Liver (tissue), 9 donors: ENCODE results near the gene PLD3. TPM values are rescaled to one million over a fixed set of nuclear protein-coding genes. Genes with fewer than 3 reads are reported as not detected.

Experiments used
- DNase-seq: peaks from one replicate; pipeline ENCODE4 v3.0.0-alpha.2; 2017; ENCODE audit warnings: low spot score
- H3K27ac ChIP-seq, 2 donors: one replicate each; pipeline ENCODE4 v1.7.0; 2013; ENCODE audit warnings: inconsistent platforms in 2 of 2, low read length in 2 of 2, control low read depth in 1 of 2, low read depth in 1 of 2, mild to moderate bottlenecking in 1 of 2
- H3K27me3 ChIP-seq, 4 donors: one replicate each; pipeline versions ENCODE4 v1.6.1 to v1.7.0; 2013; ENCODE audit warnings: low read length in 3 of 4, inconsistent platforms in 1 of 4, mild to moderate bottlenecking in 1 of 4, moderate library complexity in 1 of 4; ENCODE audit not compliant: control insufficient read depth in 4 of 4, insufficient read depth in 4 of 4
- H3K36me3 ChIP-seq, 4 donors: one replicate each; pipeline versions ENCODE4 v1.6.1 to v1.7.0; 2013; ENCODE audit warnings: low read length in 3 of 4, mild to moderate bottlenecking in 3 of 4, low read depth in 1 of 4, moderate library complexity in 1 of 4; ENCODE audit not compliant: control insufficient read depth in 4 of 4, insufficient read depth in 3 of 4
- H3K4me1 ChIP-seq, 4 donors: one replicate each; pipeline versions ENCODE4 v1.6.1 to v1.7.0; 2013; ENCODE audit warnings: low read length in 3 of 4, mild to moderate bottlenecking in 3 of 4, moderate library complexity in 1 of 4; ENCODE audit not compliant: control insufficient read depth in 4 of 4, insufficient read depth in 4 of 4
- H3K4me3 ChIP-seq, 3 donors: one replicate each; pipeline versions ENCODE4 v1.6.1 to v1.7.0; 2013; ENCODE audit warnings: low read length in 3 of 3, control low read depth in 1 of 3, low read depth in 1 of 3, mild to moderate bottlenecking in 1 of 3
- H3K9ac ChIP-seq, 2 donors: one replicate each; pipeline ENCODE4 v1.7.0; 2013; ENCODE audit warnings: low read length in 2 of 2, mild to moderate bottlenecking in 2 of 2, moderate library complexity in 2 of 2, control low read depth in 1 of 2, low read depth in 1 of 2
- H3K9me3 ChIP-seq, 4 donors: one replicate each; pipeline versions ENCODE4 v1.6.1 to v1.7.0; 2013; ENCODE audit warnings: low read length in 3 of 4; ENCODE audit not compliant: control insufficient read depth in 4 of 4
- ATF3 ChIP-seq: IDR thresholded peaks from 2 replicates; pipeline ENCODE4 v1.6.1; 2016; ENCODE audit warnings: antibody characterized with exemption
- CTCF ChIP-seq: fragments of 150-350 bp; IDR thresholded peaks from 2 replicates; pipeline ENCODE4 v1.5.1; 2017; ENCODE audit warnings: improper control_type of control experiment, low read depth, low read length; ENCODE audit not compliant: missing input control
- EGR1 ChIP-seq, 2 donors: IDR thresholded peaks; 2 replicates each; pipeline ENCODE4 v1.6.1; 2016 to 2018; ENCODE audit warnings: antibody characterized with exemption in 2 of 2, low read depth in 2 of 2
- FOXA1 ChIP-seq: IDR thresholded peaks from 2 replicates; pipeline ENCODE4 v1.6.1; 2016; ENCODE audit warnings: antibody characterized with exemption
- FOXA2 ChIP-seq: IDR thresholded peaks from 2 replicates; pipeline ENCODE4 v1.6.1; 2016; ENCODE audit warnings: antibody characterized with exemption
- GABPA ChIP-seq, 2 donors: IDR thresholded peaks in 1 of 2; conservative IDR thresholded peaks in 1 of 2; 2 replicates each; pipeline ENCODE4 v1.6.1; 2016; ENCODE audit warnings: antibody characterized with exemption in 2 of 2, mild to moderate bottlenecking in 1 of 2, moderate library complexity in 1 of 2
- HNF4A ChIP-seq, 2 donors: conservative IDR thresholded peaks; 2 replicates each; pipeline ENCODE4 v1.6.1; 2016; ENCODE audit warnings: antibody characterized with exemption in 2 of 2, mild to moderate bottlenecking in 2 of 2
- HNF4G ChIP-seq: IDR thresholded peaks from 2 replicates; pipeline ENCODE4 v1.6.1; 2016; ENCODE audit warnings: antibody characterized with exemption
- JUND ChIP-seq, 2 donors: IDR thresholded peaks; 2 replicates each; pipeline ENCODE4 v1.6.1; 2016; ENCODE audit warnings: antibody characterized with exemption in 2 of 2
- MAX ChIP-seq: IDR thresholded peaks from 2 replicates; pipeline ENCODE4 v1.6.1; 2016; ENCODE audit warnings: antibody characterized with exemption
- NR2F2 ChIP-seq: IDR thresholded peaks from 2 replicates; pipeline ENCODE4 v1.6.1; 2016; ENCODE audit warnings: antibody characterized with exemption
- RAD21 ChIP-seq, 2 donors: IDR thresholded peaks; 2 replicates each; pipeline ENCODE4 v1.6.1; 2016; ENCODE audit warnings: antibody characterized with exemption in 2 of 2, mild to moderate bottlenecking in 2 of 2
- RXRA ChIP-seq, 2 donors: IDR thresholded peaks; 2 replicates each; pipeline ENCODE4 v1.6.1; 2017 to 2018; ENCODE audit warnings: antibody characterized with exemption in 2 of 2, mild to moderate bottlenecking in 1 of 2
- SP1 ChIP-seq: IDR thresholded peaks from 2 replicates; pipeline ENCODE4 v1.6.1; 2018; ENCODE audit warnings: antibody characterized with exemption, mild to moderate bottlenecking
- TAF1 ChIP-seq: conservative IDR thresholded peaks from 2 replicates; pipeline ENCODE4 v1.6.1; 2016; ENCODE audit warnings: antibody characterized with exemption, mild to moderate bottlenecking
- YY1 ChIP-seq: IDR thresholded peaks from 2 replicates; pipeline ENCODE4 v1.6.1; 2016; ENCODE audit warnings: antibody characterized with exemption, mild to moderate bottlenecking
- ZBTB33 ChIP-seq: IDR thresholded peaks from 2 replicates; pipeline ENCODE4 v1.6.1; 2016; ENCODE audit warnings: antibody characterized with exemption
- WGBS: extraction: QIAGEN DNeasy Blood & Tissue Kit; methylation state at CpG from one replicate; pipeline ENCODE4 v1.1.7; 2013; 5-methylcytosine and 5-hydroxymethylcytosine counted together
- polyA plus RNA-seq, 2 donors: library from polyadenylated mRNA; stranded (reverse) in 1 of 2; unstranded in 1 of 2; fragments of 200-250 nt in 1 of 2; fragments of >200 nt in 1 of 2; fragmentation: Nextera tagmentation in 1 of 2; extraction: Ambion mirVana in 1 of 2; gene quantifications; one replicate each; pipeline versions ENCODE4 v1.2.1 to v1.2.3, GENCODE V29; 2013 to 2015
- total RNA-seq, 2 donors: library from RNA; depleted of rRNA; stranded (reverse); fragments of >200 nt; gene quantifications; one replicate each; pipeline ENCODE4 v1.2.3, GENCODE V29; 2014
- TF ChIP-seq, protein P1 (sequence below): IDR thresholded peaks from 2 replicates; pipeline ENCODE4 v1.6.1; 2016; ENCODE audit warnings: antibody characterized with exemption, mild to moderate bottlenecking
- donor health status: healthy.
- donor health status: healthy.
- donor health status: healthy.
- donor health status: healthy.
- donor health status: healthy.

The PLD3 gene
- total and polyA plus RNA-seq, 4 donors = 56.0 to 125 (median 105) TPM

DNA sequence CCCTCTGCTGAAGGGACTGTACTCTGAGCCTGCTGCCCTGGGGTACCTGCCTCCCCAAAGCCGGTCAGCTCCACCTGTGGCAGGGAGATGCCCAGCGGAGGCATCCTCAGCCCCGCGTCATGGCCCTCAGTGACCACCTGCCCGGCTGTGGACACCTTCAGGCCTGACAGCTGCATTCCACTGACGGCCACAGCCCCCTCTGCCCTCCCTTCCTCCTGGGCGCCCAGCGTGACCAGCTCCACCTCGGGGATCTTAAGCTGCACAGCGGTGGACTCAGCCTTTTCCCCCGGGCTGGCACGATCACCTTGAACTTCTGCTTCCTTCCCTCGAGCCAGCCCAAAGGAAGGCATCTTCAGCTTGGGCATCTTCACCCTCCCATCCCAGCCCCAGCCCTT, 46.3 kb downstream of the PLD3 start:
- H3K4me3 ChIP-seq = no peak overlapping the region
- H3K4me1 ChIP-seq = no peaks in the 10 kb centered on the region
- H3K36me3 ChIP-seq = no peaks in the 10 kb centered on the region
- H3K9ac ChIP-seq = no peak overlapping the region
- WGBS = 81% methylated on average over 13 of the region's 13 CpGs
- no peaks in the 10 kb centered on the region for H3K9me3 ChIP-seq
- TF ChIP-seq CTCF (no peak), RXRA (IDR thresholded peaks at IDR 0.05) (no peak), JUND (IDR thresholded peaks at IDR 0.05) (no peak), ZBTB33 (no peak), ATF3 (no peak), FOXA1 (no peak), MAX (no peak), EGR1 (IDR thresholded peaks at IDR 0.05; ENCODE audit: low read depth in 2 of 2) (no peak), SP1 (no peak), HNF4G (no peak), FOXA2 (no peak), HNF4A (conservative IDR thresholded peaks at IDR 0.05) (no peak), YY1 (no peak), RAD21 (IDR thresholded peaks at IDR 0.05) (no peak), GABPA (IDR thresholded peaks at IDR 0.05 in 1 of 2, conservative IDR thresholded peaks at IDR 0.05 in 1 of 2) (no peak), NR2F2 (no peak), TAF1 (no peak)
- TF ChIP-seq, protein P1, sequence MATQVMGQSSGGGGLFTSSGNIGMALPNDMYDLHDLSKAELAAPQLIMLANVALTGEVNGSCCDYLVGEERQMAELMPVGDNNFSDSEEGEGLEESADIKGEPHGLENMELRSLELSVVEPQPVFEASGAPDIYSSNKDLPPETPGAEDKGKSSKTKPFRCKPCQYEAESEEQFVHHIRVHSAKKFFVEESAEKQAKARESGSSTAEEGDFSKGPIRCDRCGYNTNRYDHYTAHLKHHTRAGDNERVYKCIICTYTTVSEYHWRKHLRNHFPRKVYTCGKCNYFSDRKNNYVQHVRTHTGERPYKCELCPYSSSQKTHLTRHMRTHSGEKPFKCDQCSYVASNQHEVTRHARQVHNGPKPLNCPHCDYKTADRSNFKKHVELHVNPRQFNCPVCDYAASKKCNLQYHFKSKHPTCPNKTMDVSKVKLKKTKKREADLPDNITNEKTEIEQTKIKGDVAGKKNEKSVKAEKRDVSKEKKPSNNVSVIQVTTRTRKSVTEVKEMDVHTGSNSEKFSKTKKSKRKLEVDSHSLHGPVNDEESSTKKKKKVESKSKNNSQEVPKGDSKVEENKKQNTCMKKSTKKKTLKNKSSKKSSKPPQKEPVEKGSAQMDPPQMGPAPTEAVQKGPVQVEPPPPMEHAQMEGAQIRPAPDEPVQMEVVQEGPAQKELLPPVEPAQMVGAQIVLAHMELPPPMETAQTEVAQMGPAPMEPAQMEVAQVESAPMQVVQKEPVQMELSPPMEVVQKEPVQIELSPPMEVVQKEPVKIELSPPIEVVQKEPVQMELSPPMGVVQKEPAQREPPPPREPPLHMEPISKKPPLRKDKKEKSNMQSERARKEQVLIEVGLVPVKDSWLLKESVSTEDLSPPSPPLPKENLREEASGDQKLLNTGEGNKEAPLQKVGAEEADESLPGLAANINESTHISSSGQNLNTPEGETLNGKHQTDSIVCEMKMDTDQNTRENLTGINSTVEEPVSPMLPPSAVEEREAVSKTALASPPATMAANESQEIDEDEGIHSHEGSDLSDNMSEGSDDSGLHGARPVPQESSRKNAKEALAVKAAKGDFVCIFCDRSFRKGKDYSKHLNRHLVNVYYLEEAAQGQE = no peak
- H3K27ac ChIP-seq = no peak overlapping the region
- H3K27me3 ChIP-seq = no peaks in the 10 kb centered on the region
- no peak for DNase-seq
